Neural progenitor cell (in vitro differentiated cells): ENCODE measurements around the gene LEKR1.

Experiments used
- CTCF ChIP-seq: fragments of 200-600 bp; sonication (generic); IDR thresholded peaks from 2 replicates; pipeline ENCODE4 v1.5.1; 2017; ENCODE audit warnings: antibody characterized with exemption, mild to moderate bottlenecking
- EZH2 ChIP-seq: fragments of 200-600 bp; sonication (generic); IDR thresholded peaks from 2 replicates; pipeline ENCODE4 v1.6.1; 2017; ENCODE audit warnings: antibody characterized with exemption, mild to moderate bottlenecking, moderate library complexity

- TF ChIP-seq EZH2 (no peak), CTCF (no peak)
Observed at GRCh38 chr3:156975721-156976120, 149.6 kb downstream of the LEKR1 start.
